Fibroblast of pulmonary artery (primary cell): Measurements from ENCODE around the gene BCAS1.
"Not testable (repeated sequence)": the region's sequence is repeated elsewhere in the genome, so short reads cannot be mapped to it uniquely, and the experiment has no call there.

Source experiments
- DNase-seq: peaks from one replicate; pipeline ENCODE4 v3.0.0-alpha.2; 2010; ENCODE audit warnings: low read depth
- H3K4me3 ChIP-seq: replicated peaks from 2 replicates; pipeline ENCODE4 v1.5.1; 2011; ENCODE audit warnings: low read depth, mild to moderate bottlenecking, control low read depth, low read length, moderate library complexity
- CTCF ChIP-seq: IDR thresholded peaks from 2 replicates; pipeline ENCODE4 v1.5.1; 2011; ENCODE audit warnings: mild to moderate bottlenecking, control low read depth, low read length, inconsistent platforms; ENCODE audit errors: missing control alignments

BCAS1 gene

GRCh38 chr20:53978497-53978896 is 91.9 kb downstream of the BCAS1 start:
- H3K4me3 ChIP-seq: no peak overlapping the region
- no peak for DNase-seq
- TF ChIP-seq CTCF: no peak

- no peak overlapping the region for H3K4me3 ChIP-seq
- TF ChIP-seq CTCF: no peak
- no peak for DNase-seq
These were observed 93.0 kb downstream of the BCAS1 start for GRCh38 chr20:53977391-53977790.

GRCh38 chr20:53975761-53976160 is 94.6 kb downstream of the BCAS1 start:
- TF ChIP-seq CTCF: no peak
- no peak for DNase-seq
- no peak overlapping the region for H3K4me3 ChIP-seq

- no peak for DNase-seq
- no peak for TF ChIP-seq CTCF
- H3K4me3 ChIP-seq: no peak overlapping the region
These were observed 95.4 kb downstream of the BCAS1 start for GRCh38 chr20:53974785-53975555.

- not testable (repeated sequence) for H3K4me3 ChIP-seq, DNase-seq
These were observed 96.5 kb downstream of the BCAS1 start for GRCh38 chr20:53973882-53974281.

GRCh38 chr20:53972179-53972578 is 98.2 kb downstream of the BCAS1 start:
- no peak for TF ChIP-seq CTCF
- no peak overlapping the region for H3K4me3 ChIP-seq
- DNase-seq: no peak

GRCh38 chr20:53971096-53971683 is 99.2 kb downstream of the BCAS1 start:
- TF ChIP-seq CTCF: no peak
- H3K4me3 ChIP-seq: no peak overlapping the region
- no peak for DNase-seq
